GM23338 (cell line): Measurements from ENCODE around the gene A1BG. TPM values are rescaled to one million over a fixed set of nuclear protein-coding genes. Genes with fewer than 3 reads are reported as not detected.

ENCODE experiments used
- ATAC-seq: fragments of 200-7000 bp; cut with Tn5 transposase; 3 replicates; pipeline ENCODE4 v1.9.1; 2020
- DNase-seq: peaks from one replicate; pipeline ENCODE4 v3.0.0-alpha.2; 2015; ENCODE audit warnings: low spot score
- H2AFZ ChIP-seq: fragments of 200-600 bp; sonication (generic); 2 replicates; pipeline ENCODE4 v1.8.0; 2016; ENCODE audit warnings: antibody characterized with exemption, mild to moderate bottlenecking, moderate library complexity
- H3F3A ChIP-seq: fragments of 200-600 bp; sonication (generic); replicated peaks from 2 replicates; pipeline ENCODE4 v1.8.0; 2017; ENCODE audit warnings: antibody characterized with exemption, mixed run types, low read depth
- H3K27ac ChIP-seq: fragments of 200-600 bp; sonication (generic); 2 replicates; pipeline ENCODE4 v1.6.1; 2016; ENCODE audit warnings: low read depth
- H3K27me3 ChIP-seq: fragments of 200-600 bp; sonication (generic); 2 replicates; pipeline ENCODE4 v1.8.0; 2016; ENCODE audit warnings: mild to moderate bottlenecking, mixed run types, moderate library complexity; ENCODE audit not compliant: insufficient read depth
- H3K36me3 ChIP-seq: fragments of 200-600 bp; sonication (generic); 2 replicates; pipeline ENCODE4 v1.8.0; 2016; ENCODE audit warnings: mild to moderate bottlenecking; ENCODE audit not compliant: insufficient read depth
- H3K4me1 ChIP-seq: fragments of 200-600 bp; sonication (generic); 2 replicates; pipeline ENCODE4 v1.8.0; 2016; ENCODE audit warnings: mild to moderate bottlenecking, moderate library complexity; ENCODE audit not compliant: insufficient read depth
- H3K4me2 ChIP-seq: fragments of 200-600 bp; sonication (generic); 2 replicates; pipeline ENCODE4 v1.7.1; 2017; ENCODE audit warnings: mixed run types
- H3K4me3 ChIP-seq: fragments of 200-600 bp; sonication (generic); 2 replicates; pipeline ENCODE4 v1.6.1; 2016; ENCODE audit warnings: mixed run types
- H3K79me2 ChIP-seq: fragments of 200-600 bp; sonication (generic); replicated peaks from 2 replicates; pipeline ENCODE4 v1.8.0; 2017; ENCODE audit warnings: mild to moderate bottlenecking; ENCODE audit not compliant: insufficient read depth
- H3K9me2 ChIP-seq: fragments of 200-600 bp; sonication (generic); 2 replicates; pipeline ENCODE4 v1.8.0; 2017; ENCODE audit not compliant: insufficient read depth
- H4K20me1 ChIP-seq: fragments of 200-600 bp; sonication (generic); replicated peaks from 2 replicates; pipeline ENCODE4 v1.8.0; 2017; ENCODE audit warnings: mild to moderate bottlenecking; ENCODE audit not compliant: insufficient read depth
- H3K27ac Mint-ChIP-seq: 2 replicates; pipeline ENCODE4 v1.8.0; 2020; ENCODE audit warnings: inconsistent platforms, mild to moderate bottlenecking, moderate library complexity, mixed read lengths
- H3K27me3 Mint-ChIP-seq: 3 replicates; pipeline ENCODE4 v1.8.0; 2022; ENCODE audit warnings: low read depth, mild to moderate bottlenecking, moderate library complexity, mixed read lengths, inconsistent platforms; ENCODE audit not compliant: insufficient read depth, poor library complexity
- H3K36me3 Mint-ChIP-seq: 3 replicates; pipeline ENCODE4 v1.8.0; 2021; ENCODE audit warnings: low read depth, mild to moderate bottlenecking, inconsistent platforms, moderate library complexity, mixed read lengths
- H3K4me1 Mint-ChIP-seq: 3 replicates; pipeline ENCODE4 v1.8.0; 2020; ENCODE audit warnings: mild to moderate bottlenecking, inconsistent platforms, mixed read lengths
- H3K4me3 Mint-ChIP-seq: 3 replicates; pipeline ENCODE4 v1.8.0; 2021; ENCODE audit warnings: moderate library complexity, mild to moderate bottlenecking, inconsistent platforms, mixed read lengths
- H3K9me3 Mint-ChIP-seq: 3 replicates; pipeline ENCODE4 v1.8.0; 2020; ENCODE audit warnings: moderate library complexity, mild to moderate bottlenecking, inconsistent platforms, mixed read lengths
- CREB1 ChIP-seq: fragments of 250-450 bp; sonication (Bioruptor Pico); IDR thresholded peaks from 2 replicates; pipeline ENCODE4 v1.5.0; 2020; ENCODE audit warnings: low read depth, mild to moderate bottlenecking, moderate library complexity
- CTCF ChIP-seq, 2 experiments: fragments of 200-600 bp in 1 of 2; sonication (generic) in 1 of 2; conservative IDR thresholded peaks; 2 replicates each; pipeline versions ENCODE4 v1.5.1 to v1.6.1; 2016 to 2017; ENCODE audit warnings: antibody characterized with exemption in 2 of 2, low read depth in 2 of 2, mild to moderate bottlenecking in 2 of 2, moderate library complexity in 1 of 2
- EZH2 ChIP-seq: fragments of 200-600 bp; sonication (generic); IDR thresholded peaks from one replicate; pipeline ENCODE4 v1.8.0; 2017; ENCODE audit warnings: antibody characterized with exemption, mild to moderate bottlenecking, low read depth; ENCODE audit not compliant: unreplicated experiment
- JUNB ChIP-seq: IDR thresholded peaks from one replicate; pipeline ENCODE4 v1.6.1; 2016; ENCODE audit warnings: antibody characterized with exemption; ENCODE audit not compliant: unreplicated experiment
- NANOG ChIP-seq: IDR thresholded peaks from 2 replicates; pipeline ENCODE4 v1.6.1; 2016; ENCODE audit warnings: antibody characterized with exemption, borderline replicate concordance
- POLR2AphosphoS5 ChIP-seq: IDR thresholded peaks from 2 replicates; pipeline ENCODE4 v1.6.1; 2016; ENCODE audit warnings: antibody characterized with exemption, low read depth
- STAT1 ChIP-seq: IDR thresholded peaks from one replicate; pipeline ENCODE4 v1.6.1; 2016; ENCODE audit warnings: antibody characterized with exemption; ENCODE audit not compliant: unreplicated experiment
- ZNF114 ChIP-seq: fragments of 250-450 bp; sonication (Bioruptor Pico); IDR thresholded peaks from 2 replicates; pipeline ENCODE4 v1.5.0; 2020; ENCODE audit warnings: mild to moderate bottlenecking, moderate library complexity
- ZNF331 ChIP-seq: fragments of 250-450 bp; sonication (Bioruptor Pico); IDR thresholded peaks from 2 replicates; pipeline ENCODE4 v1.5.0; 2020; ENCODE audit warnings: low read depth, mild to moderate bottlenecking, moderate library complexity
- polyA plus RNA-seq: library from polyadenylated mRNA; unstranded; fragments of >200 nt; fragmentation: Nextera tagmentation; extraction: Ambion mirVana; gene quantifications from 2 replicates; pipeline ENCODE4 v1.2.1, GENCODE V29; 2016
- total RNA-seq: library from RNA; depleted of rRNA; stranded (reverse); fragments of >200 nt; shearing (Covaris generic); gene quantifications from 2 replicates; pipeline ENCODE4 v1.2.3, GENCODE V29; 2014
- TF ChIP-seq, protein P1 (sequence below): IDR thresholded peaks from one replicate; pipeline ENCODE4 v1.6.1; 2018; ENCODE audit warnings: antibody characterized with exemption; ENCODE audit not compliant: unreplicated experiment

A1BG gene
- total and polyA plus RNA-seq, 2 experiments from 2014 or later: 17.7 to 43.5 TPM

GRCh38 chr19:58336820-58337219, 16.5 kb downstream of the A1BG start (continued):
- TF ChIP-seq NANOG: no peak
- no peak for TF ChIP-seq POLR2AphosphoS5
- TF ChIP-seq CREB1: no peak
- no peak for TF ChIP-seq CTCF (conservative IDR thresholded peaks at IDR 0.05; ENCODE audit: low read depth in 2 of 2)
- TF ChIP-seq ZNF114: no peak

GRCh38 chr19:58336216-58336615, 17.1 kb downstream of the A1BG start:
- Histone ChIP-seq H3K27ac (no peak overlapping the region), H3K36me3 (no peaks in the 10 kb centered on the region), H3K4me2 (no peak overlapping the region), H3K79me2 (no peaks in the 10 kb centered on the region), H4K20me1 (peaks cover 4% of the 10 kb centered on the region; the same call in 1 of the 2 replicates), H3F3A (no peaks in the 10 kb centered on the region), H3K9me2 (no peaks in the 10 kb centered on the region), H3K4me1 (no peaks in the 10 kb centered on the region), H3K4me3 (no peak overlapping the region), H3K27me3 (no peaks in the 10 kb centered on the region), H2AFZ (no peak overlapping the region)
- no peak for ATAC-seq
- no peak overlapping the region for H3K4me3 Mint-ChIP-seq
- H3K27ac Mint-ChIP-seq: no peak overlapping the region
- DNase-seq: no peak
- TF ChIP-seq ZNF331 (CRISPR knock-in tag) (no peak), CTCF (conservative IDR thresholded peaks at IDR 0.05; ENCODE audit: low read depth in 2 of 2) (no peak), CREB1 (no peak), POLR2AphosphoS5 (no peak), JUNB (no peak), EZH2 (no peak), STAT1 (no peak)
- peaks cover 28% of the 10 kb centered on the region for H3K36me3 Mint-ChIP-seq
- H3K4me1 Mint-ChIP-seq: no peaks in the 10 kb centered on the region; the same call in 2 of the 3 replicates
- H3K9me3 Mint-ChIP-seq: peaks cover 3% of the 10 kb centered on the region; the same call in 1 of the 3 replicates
- peaks cover 3% of the 10 kb centered on the region for H3K27me3 Mint-ChIP-seq

- Histone ChIP-seq H3K4me2 (no peak overlapping the region), H2AFZ (no peak overlapping the region), H3K4me3 (no peak overlapping the region), H3K4me1 (no peaks in the 10 kb centered on the region), H3K79me2 (no peaks in the 10 kb centered on the region), H3K27me3 (no peaks in the 10 kb centered on the region), H3F3A (no peaks in the 10 kb centered on the region), H3K27ac (no peak overlapping the region), H4K20me1 (peaks cover 4% of the 10 kb centered on the region; the same call in 1 of the 2 replicates), H3K36me3 (no peaks in the 10 kb centered on the region), H3K9me2 (no peaks in the 10 kb centered on the region)
- Mint-ChIP-seq H3K9me3 (peaks cover 3% of the 10 kb centered on the region; the same call in 2 of the 3 replicates), H3K27me3 (peaks cover 3% of the 10 kb centered on the region), H3K4me1 (no peaks in the 10 kb centered on the region; the same call in 2 of the 3 replicates), H3K27ac (no peak overlapping the region), H3K4me3 (no peak overlapping the region), H3K36me3 (peaks cover 28% of the 10 kb centered on the region)
- ATAC-seq (no peak), DNase-seq (no peak)
- TF ChIP-seq, protein P1, sequence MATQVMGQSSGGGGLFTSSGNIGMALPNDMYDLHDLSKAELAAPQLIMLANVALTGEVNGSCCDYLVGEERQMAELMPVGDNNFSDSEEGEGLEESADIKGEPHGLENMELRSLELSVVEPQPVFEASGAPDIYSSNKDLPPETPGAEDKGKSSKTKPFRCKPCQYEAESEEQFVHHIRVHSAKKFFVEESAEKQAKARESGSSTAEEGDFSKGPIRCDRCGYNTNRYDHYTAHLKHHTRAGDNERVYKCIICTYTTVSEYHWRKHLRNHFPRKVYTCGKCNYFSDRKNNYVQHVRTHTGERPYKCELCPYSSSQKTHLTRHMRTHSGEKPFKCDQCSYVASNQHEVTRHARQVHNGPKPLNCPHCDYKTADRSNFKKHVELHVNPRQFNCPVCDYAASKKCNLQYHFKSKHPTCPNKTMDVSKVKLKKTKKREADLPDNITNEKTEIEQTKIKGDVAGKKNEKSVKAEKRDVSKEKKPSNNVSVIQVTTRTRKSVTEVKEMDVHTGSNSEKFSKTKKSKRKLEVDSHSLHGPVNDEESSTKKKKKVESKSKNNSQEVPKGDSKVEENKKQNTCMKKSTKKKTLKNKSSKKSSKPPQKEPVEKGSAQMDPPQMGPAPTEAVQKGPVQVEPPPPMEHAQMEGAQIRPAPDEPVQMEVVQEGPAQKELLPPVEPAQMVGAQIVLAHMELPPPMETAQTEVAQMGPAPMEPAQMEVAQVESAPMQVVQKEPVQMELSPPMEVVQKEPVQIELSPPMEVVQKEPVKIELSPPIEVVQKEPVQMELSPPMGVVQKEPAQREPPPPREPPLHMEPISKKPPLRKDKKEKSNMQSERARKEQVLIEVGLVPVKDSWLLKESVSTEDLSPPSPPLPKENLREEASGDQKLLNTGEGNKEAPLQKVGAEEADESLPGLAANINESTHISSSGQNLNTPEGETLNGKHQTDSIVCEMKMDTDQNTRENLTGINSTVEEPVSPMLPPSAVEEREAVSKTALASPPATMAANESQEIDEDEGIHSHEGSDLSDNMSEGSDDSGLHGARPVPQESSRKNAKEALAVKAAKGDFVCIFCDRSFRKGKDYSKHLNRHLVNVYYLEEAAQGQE: no peak
Observed at GRCh38 chr19:58335630-58336029, 17.7 kb downstream of the A1BG start.
